Daoy (cell line): ENCODE measurements around the gene B3GNT9. TPM values are rescaled to one million over a fixed set of nuclear protein-coding genes. Genes with fewer than 3 reads are reported as not detected.

ENCODE experiments used
- DNase-seq: peaks from one replicate; pipeline ENCODE4 v3.0.0-alpha.2; 2015; ENCODE audit warnings: low read depth
- total RNA-seq: library from RNA; depleted of rRNA; stranded (reverse); fragments of >200 nt; shearing (Covaris generic); gene quantifications from 2 replicates; pipeline ENCODE4 v1.2.3, GENCODE V29; 2014

Gene B3GNT9
- total RNA-seq, 1 experiment from 2014 or later, result 9.8 TPM

DNA sequence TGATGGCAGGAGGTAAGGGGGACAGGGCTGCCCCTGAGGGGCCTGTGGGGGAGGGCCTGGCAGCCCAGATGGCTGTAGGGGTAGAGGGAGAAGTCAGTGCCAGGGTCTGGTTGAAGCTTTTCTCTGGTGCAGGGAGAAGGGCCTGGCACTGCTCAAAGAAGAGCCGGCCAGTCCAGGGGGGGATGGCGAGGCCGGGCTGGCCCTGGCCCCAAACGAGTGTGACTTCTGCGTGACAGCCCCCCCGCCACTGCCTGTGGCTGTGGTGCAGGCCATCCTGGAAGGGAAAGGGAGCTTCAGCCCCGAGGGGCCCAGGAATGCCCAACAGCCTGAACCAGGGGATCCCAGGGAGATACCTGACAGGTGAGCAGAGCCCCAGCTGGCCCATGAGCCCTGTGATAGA is 16.8 kb upstream of the B3GNT9 start:
- DNase-seq, result no peak

DNA sequence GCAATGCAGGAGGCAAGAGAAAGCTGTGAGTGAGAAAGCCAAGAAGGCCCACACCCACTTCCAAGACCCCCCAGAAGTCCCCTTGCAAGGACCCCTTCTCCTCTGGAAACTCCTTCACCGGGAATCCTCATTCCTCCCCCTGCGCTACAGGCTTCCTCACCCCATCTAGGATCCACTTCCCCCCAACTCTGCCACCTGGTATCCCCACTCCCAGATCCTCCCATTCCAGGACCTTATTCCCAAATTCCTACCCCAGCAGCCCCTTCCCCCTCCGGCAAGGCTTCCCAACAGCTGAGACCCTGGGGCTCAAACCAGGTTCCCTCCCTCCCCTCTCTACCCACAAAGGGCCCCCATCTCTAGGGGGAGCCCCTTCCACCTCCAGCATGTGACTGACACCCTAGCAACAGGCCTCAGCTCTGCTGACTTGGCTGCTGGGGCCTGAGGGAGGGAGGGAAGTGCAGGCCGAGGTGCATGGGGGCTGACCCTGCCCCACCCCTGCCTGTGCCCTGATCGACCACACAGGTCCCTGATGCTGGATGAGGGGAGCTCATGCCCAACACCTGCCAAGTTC is 15.9 kb upstream of the B3GNT9 start:
- DNase-seq, result no peak

DNA sequence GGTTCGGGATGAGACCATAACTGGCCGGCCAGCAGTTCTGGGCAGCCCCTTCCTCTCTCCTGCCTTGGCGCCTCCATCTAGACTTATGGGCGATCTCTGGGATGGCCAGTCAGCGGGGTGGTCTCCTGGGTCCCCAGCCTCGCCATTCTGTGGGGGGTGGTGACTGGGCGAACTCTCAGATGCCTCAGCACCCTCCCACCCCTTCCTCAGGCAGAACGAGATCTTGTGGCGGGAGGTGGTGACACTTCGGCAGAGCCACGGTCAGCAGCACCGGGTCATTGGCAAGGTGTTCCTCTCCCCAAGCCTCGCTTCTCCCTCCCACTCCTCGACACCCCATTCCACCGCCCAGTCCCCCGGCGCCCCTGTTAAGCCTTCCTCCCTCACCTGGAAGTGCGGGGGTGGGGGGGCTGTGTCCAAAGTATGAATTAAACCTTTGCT is 15.3 kb upstream of the B3GNT9 start:
- no peak for DNase-seq

DNA sequence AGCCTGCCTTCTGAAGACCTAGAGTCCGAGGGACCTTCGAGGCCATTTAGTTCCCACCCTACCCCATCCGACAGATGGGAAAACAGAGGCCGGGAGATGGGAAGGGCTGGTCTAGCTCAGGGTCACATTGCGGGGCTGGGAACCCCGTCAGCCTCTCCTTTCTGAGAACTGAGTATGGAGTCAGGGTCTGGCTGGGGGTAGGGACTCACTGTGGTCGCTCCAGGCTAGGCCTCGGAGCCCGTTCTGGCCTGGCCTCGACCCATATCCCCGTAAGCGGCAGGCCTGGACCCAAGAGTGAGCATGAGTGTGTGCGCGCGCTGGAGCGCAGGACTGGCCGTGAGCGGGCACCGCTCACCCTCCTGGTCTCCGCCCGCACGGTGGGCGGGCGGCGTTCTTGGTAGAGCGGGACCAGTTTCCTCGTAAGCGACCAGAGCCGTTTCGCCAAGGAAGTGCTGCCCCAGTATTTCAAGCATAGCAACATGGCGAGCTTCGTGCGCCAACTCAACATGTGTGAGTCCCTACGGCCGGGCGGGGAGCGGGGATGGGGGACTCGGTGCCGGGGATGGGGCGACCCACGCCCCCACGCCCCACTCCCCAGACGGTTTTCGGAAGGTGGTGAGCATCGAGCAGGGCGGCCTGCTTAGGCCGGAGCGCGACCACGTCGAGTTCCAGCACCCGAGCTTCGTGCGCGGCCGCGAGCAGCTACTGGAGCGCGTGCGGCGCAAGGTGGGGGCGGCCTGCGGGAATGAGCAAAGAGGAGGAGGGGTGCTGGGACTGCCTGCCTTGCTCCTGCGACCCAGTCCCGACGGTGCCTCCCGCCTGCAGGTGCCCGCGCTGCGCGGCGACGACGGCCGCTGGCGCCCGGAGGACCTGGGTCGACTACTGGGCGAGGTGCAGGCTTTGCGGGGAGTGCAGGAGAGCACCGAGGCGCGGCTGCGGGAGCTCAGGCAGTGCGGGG is 14.6 kb upstream of the B3GNT9 start:
- DNase-seq, result no peak

DNA sequence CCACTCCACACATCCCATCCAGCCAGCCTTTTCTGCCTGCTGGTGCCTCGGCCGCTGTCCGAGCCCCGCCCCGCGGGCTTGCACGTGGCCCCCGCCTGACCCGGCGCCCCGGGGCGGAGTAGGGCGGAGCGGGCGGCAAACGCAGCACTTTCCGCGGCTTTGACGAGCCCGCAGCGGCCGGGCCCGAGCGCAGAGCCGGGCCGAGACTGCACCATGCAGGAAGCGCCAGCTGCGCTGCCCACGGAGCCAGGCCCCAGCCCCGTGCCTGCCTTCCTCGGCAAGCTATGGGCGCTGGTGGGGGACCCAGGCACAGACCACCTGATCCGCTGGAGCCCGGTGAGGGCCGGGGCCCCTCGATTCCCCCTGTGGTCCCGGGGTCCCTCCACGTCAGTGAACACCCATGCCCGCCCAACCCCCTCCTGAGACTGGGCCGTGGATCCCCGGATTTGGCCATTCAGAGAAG is 13.8 kb upstream of the B3GNT9 start, which contains the start of gene HSF4:
TSS of gene HSF4 (plus strand) at position 147 of the 463 bp plus-strand sequence. CDS start at position 214, 67 bp downstream.
- no peak for DNase-seq

DNA sequence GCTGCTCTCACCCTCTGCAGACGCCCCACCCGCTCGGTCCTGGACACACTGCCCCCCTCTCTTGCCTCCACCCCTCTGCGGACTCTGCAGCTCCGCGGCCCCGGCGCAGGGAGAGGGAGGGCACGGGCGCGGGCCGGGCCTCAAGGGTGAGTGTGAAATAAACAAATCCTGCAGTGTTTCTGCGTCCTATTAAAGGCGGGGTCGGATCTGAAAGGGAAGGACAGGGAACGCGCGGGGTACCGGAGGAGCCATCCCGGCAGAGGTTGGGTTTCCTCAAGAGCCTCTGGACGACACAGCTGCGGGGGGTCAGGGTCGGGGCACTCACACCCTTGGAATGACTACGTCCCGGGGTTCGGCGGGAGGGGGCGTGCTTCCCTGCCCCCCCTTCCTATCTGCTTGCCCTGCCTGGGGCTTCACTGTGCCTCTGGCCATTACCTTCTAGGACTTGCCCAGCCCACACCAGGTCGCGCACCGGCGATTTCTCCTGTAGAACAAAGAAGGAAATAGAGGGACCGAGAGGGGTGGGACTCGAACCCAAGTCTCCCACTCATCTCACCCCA is 13.3 kb upstream of the B3GNT9 start:
- DNase-seq, result no peak

DNA sequence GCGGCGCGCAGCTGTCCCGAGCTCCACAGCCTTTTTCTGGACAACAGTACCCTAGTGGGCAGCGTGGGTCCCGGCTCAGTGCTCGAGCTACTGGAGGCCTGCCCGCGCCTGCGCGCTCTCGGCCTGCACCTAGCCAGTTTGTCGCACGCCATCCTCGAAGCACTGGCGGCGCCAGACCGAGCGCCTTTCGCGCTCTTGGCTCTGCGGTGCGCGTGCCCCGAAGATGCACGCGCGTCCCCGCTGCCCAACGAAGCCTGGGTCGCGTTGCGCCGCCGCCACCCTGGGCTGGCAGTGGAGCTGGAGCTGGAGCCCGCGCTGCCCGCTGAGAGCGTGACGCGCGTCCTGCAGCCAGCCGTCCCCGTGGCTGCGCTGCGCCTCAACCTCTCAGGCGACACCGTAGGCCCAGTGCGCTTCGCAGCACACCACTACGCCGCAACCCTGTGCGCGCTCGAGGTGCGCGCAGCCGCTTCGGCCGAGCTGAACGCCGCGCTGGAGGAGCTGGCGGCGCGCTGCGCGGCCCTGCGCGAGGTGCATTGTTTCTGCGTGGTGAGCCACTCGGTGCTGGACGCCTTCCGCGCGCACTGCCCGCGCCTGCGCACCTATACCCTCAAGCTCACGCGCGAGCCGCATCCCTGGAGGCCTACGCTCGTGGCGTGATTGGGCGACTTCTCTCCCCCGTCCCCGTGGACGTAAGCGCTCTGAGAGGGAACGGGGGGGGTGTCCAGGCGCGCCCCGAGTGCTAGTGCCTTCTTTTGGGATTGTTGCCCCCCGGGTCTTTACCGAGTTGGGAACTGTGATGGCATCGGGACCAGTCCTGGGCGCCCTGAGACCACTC is 12.6 kb upstream of the B3GNT9 start:
- peak; percentile 39 for DNase-seq

DNA sequence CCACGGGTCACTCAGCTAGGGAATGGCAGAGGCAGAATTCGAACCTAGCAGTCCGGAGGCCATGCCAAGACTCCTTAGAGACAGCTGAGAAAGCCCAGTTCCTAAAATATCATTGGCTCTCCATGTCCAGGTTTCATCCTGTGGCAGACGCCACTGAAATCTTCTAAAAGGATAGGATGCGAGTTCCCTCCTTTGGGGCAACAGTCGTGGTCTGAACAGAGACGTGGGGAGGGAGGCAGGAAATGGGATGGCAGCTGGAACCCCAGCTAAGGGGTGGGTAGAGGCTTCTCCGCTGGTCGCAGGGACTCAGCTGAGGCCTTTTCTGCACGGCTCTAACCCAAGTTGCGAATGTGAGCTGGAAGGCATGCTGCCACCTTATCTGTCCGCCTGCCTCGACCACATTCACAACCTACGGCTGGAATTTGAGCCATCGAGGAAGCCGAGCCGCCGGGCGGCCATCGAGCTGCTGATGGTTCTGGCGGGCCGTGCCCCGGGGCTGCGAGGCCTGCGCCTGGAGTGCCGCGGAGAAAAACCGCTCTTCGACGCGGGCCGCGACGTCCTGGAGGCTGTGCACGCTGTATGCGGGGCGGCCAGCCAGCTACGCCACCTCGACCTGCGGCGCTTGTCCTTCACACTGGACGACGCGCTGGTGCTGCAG is 11.8 kb upstream of the B3GNT9 start:
- DNase-seq, result no peak

DNA sequence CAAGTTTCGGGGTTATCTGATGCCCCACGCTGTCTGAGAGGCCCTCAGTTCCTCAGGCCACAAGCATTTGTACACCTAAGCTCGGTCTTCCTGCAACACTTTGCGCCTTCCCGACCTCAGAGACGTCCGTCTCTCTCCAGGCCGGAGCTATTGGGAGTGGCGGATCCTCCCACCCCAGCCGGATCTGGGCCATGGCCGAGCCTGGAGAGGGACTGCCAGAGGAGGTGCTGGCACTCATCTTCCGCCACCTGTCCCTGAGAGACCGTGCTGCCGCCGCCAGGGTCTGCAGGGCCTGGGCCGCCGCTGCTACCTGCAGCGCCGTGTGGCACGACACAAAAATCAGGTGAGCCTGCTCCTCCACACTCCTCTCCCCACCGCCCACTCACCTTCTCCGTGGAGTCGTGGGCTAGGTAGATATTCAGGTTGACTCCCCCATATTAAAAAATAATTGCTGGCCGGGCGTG is 10.8 kb upstream of the B3GNT9 start:
- DNase-seq, result no peak

DNA sequence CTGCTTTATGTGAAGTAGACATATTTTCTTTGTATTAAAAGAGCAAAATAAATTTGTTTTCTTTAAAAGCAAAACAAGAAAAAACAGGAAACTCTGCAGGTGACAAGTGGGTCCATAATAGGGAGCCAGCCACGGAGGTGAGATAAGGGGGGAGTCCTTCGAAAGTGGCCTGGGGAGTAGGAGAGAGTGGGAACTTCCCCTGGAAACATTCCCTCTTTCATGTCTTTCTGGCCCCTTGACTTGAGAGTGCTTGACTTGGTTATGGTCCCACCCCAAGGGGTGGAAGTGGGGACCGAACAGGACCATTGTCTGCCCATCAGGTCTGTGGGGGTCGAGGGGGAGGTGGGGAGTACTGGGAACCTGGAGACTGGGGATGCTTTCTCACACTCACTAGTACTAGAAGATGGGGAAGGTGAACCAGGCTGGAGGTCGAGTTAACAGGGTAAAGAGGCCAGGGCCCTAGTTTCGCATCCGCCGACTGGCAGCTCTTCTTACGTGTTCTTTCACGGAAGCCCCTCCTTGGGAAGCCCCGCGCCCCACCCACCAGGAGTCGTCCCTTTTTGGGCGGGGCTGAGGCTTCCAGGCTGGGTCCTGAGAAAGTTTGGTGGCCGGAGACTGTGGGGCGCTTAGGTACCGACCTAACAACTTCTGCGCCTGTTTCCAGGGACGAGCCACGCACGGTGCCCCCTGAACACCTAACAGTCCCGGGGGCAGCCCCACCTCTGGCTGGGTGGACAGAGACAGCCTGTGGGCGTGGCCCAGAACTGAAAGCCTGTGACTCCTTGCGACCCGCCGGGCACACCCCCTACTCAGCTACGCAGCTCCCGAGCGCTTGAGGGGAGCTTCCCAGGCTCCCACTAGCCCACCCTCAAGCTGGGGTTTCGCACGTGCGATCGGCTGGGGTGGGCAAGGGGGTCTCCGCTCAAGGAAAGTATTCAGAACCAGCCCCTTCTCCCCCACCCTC is 8.1 kb upstream of the B3GNT9 start:
- peak; percentile 52 for DNase-seq

DNA sequence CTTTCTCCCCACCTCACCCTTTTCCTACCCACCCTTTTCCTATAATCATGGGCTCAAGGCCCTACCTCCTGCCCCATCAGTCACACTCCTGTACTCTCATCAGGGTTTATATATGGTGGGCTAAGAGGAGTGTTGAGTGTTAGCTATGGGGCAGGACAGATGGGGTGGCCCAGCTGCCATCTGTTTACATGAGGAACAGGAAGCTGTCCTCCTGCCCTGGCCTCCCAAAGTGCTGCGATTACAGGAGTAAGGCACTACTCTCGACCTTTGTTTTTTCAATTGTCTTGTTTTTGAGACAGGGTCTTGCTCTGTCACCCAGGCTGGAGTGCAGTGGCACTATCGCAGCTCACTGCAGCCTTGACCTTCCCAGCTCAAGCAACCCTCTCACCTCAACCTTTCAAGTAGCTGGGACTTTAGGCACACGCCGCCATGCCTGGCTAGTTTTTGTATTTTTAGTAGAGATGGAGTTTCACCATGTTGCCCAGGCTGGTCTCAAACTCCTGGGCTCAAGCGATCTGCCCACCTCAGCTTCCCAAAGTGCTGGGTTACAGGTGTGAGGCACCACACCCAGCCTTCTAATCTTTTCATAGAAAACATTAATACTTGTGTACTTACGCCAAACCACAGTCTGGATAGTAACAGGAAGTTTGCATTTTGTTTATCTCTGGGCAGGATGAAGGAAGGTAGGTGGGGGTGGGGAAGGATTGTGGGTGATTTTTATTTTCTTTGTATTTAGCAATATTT is 7.3 kb upstream of the B3GNT9 start:
- no peak for DNase-seq

DNA sequence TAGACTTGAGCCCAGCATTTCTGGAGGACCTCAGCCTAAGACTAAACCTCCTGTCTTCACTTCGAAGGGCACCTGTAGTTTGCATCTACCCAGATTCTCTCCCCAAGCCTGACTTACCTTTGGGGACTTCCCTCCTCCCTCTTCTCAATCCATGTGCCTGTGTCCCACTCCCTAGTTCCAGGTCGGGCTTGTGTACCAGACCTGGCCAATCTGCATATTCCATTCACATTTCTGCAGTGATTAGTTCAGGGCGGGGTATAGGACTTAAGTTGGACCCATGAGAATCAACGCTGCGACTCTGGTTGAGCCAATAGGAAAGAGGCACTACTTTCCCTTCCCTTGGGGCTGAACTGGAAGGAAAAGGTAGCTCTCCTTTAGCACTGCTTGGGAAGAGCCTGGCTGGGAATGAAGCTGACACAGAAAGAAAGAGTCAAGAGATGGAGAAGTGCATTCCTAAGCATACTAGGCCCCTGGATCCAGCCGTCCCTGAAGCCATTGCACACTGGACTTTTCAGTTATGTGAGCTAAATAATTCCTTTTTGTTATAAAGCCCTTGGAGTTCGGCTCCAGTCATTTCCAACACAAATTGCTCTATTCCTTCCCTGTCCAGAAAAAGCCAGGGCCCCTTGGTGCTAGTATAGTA is 6.4 kb upstream of the B3GNT9 start:
- DNase-seq, result no peak

DNA sequence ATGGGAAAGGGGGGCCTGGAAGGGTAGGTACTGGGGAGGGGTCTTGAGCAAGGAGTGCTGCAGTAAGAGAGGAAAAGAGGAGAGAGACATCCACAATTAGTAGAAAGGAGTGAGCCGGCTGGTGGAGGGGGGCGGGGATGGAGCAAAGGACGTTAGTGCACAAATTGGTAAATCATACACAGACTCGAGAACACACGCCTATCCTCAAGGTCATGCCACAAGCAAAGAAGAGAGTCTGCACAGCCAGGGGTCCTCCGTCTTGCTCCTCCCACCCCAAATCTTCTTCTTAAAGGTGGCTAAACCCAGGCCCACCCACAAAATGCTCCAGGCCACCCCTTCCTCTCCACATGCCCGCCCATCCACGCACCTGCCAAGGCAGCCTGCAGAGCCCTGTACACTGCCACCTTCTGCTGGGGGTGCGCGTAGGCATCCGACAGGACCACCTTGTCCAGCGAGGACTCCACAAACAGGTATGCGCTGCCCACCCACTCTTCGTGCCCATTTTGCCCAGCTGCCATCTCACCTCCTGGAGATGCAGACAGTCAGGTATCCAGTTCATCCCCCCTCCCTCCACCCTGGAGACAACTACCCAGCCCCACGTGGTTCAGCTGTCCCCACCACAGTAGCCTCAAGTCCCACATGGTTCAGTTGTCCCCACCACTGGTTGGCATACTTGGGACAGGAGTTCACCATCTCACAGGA is 5.5 kb upstream of the B3GNT9 start:
- DNase-seq, result no peak

DNA sequence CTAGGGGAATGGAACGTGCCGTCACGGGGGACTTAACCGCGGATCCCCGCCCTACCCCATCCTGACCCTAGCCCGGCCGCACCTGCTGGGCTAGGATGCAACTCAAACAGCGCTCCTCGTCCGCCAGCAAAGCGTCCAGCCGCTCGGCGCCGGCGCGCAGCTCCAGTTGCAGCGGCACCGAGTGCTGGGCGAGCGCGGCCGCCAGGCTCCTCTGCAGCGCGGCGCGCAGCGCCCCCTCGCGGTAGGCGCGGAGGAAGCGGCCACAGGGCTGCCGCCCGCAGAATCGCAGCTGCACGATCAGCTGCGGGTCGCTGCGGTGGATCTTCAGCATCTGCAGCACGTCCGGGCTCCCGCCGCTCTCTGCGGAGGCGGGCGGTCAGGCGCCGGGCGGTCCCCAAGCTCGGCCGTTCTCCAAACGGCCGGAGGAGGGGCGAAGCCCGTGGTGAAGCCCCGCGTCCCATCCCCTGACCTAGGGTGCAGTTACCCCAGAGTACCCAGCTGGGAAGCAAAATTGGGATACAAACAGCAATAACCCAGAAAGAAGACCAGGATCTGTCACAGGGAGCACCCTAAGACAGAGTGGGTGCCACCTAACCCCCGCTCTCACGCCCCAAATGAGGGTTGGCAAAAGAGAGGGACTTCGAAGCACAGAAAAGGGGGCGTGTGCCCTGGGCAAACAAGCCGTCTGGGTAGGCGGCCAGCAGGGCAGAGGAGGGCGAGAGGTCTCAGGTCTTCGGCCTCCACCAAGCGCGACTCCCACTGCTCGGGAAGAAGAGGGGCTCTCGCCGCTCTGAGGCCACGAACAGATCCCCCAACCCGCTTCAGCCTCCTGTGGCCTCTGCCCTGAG is 4.7 kb upstream of the B3GNT9 start:
- DNase-seq, result peak; percentile 75

DNA sequence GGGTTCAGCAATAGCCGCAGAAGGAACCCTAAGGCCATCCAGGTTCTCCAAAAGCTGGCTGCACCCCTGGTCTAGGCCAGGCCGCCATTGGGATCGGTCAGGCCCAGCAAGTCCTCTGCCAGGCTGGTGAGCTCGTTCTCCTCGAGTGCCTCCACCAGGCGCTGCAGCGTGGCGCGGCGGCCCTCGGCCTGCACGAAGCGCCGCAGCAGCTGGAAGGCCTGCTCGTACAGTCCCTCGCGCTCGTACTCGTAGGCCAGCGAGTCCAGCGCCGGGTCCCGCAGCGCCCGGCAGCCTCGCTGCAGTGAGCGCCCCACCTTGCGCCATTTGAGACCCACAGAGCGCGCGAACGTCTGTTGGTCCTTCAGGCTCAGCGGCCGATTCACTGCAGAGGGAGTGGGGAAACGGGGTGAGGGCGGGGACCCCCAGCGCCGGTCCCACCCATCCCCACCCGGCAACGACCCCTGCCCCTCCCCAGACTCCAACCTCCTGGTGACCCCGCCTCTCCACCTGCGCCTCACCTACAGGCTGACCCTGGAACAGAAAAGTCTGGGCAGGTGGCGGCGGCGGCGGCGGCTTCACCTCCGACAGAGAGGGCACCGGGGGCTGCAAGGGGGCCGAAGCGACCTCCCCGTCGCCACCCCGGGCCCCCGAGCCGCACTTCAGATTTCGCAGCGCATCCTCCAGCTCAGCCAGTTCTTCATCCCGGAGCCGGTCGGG is 3.9 kb upstream of the B3GNT9 start:
- DNase-seq, result no peak

DNA sequence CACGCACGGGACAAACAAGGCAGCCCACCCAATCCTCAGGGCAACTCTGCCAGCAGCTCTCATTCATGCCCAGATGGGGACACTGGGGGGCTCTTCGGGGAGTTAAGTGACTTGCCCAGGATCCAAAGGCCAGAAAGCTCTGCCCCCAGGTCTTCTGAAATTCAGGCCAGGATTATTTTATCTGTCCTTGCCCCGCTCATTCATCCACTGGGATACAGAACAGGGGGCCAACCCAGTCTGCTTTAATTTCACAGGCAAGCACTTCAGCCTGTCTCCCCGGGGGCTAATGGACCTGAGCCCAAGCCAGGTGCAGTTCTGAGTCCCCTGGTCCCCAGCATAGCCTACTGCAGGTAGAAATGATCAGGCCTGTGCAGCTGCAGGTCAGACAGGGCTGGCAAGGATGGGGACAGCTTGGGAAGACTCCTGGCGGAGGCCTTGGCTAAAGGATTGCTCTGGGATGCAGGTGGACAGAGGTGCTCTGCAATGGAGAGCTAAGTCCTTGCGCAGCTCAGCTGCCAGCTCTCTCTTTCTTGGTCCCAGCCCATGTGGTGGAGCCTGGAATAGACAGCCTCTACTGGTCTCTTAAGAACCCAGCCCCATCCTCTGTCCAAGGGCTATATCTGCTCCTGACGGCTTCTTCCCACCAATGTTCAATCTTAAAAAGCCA is 766 bp upstream of the B3GNT9 start:
- no peak for DNase-seq
